ENCODE measurements around the gene ZNF592.
"Not testable (repeated sequence)": the region's sequence is repeated elsewhere in the genome, so short reads cannot be mapped to it uniquely, and the experiment has no call there.

ZNF592 gene

DNA sequence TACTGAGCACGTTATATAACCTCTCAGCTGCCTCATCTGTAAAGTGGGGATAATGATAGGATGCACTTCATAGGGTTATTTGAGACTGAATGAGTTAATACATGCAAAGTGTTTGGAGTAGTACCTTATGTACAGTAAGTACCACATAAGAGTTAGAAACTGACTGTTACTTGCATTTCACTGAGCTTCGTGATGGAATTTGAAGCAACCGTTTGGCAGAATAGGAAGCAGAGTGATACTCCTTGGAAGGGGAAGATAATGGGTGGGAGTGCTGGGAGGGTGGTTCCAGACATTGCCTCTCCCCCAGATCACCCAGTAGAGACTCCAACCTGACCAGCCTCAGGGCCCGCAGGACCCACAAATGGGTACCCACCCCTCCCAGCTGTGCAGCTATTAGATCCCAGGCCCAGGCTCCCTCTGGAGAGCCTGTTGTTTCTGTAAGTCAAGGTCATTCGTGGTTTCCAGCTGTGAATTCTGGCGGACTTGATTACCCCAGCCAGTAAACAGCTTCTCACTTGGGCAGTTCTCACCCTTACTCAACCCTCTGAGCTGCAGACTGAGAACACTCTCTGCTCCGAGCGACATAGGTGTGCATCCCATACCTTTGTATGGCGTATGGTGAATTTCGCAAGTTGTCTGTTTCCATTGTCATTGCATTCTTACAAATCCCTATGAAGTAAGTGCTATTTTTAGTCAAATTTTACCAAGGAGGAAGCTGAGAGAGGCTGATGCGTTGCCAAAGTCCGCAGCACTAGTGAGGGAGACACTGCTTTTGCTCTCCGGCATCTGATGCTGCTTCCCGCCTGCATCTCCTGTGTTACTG lies 79.9 kb downstream of the ZNF592 start:
- DNase-seq (ENCODE audit: low read depth), result no peak

DNA sequence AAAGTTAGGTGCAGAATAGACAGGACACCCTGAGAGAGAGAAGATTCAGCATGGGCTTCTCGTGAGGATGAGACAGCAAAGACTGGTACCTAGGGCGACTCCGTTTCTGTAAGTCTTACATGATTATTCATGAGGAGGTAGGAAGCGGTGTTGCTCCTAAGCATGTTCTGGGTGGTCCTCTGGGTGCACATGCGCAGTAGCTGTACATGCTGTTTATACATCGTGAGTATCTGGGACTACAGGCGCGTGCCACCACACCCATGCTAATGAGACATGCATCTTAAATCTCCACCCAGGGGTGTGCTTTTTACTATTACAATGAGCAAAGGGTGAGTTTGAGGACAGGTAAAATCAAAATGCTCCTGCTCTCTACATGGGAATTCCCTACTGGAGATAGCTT lies 81.0 kb downstream of the ZNF592 start:
- no peak for DNase-seq (ENCODE audit: low read depth)

DNA sequence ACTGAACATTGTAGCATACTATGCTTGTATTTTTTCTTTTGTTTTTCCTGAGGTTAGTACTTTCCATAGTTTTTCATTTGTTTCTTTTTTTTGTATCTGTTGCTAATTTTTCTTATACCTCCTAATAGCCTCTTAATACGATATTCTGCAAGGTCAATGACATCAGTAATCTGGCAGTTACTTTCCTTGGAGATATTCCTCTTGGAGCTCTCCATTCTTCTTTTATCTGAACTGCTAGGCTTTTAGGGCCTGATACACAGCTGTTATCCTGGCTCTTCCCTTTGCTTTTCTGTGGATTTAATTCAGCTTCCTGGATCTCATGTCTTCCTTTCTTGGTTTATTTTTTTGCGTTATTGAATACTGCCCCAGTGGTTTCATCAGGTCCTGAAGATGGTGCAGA lies 81.6 kb downstream of the ZNF592 start:
- DNase-seq (ENCODE audit: low read depth), result no peak

DNA sequence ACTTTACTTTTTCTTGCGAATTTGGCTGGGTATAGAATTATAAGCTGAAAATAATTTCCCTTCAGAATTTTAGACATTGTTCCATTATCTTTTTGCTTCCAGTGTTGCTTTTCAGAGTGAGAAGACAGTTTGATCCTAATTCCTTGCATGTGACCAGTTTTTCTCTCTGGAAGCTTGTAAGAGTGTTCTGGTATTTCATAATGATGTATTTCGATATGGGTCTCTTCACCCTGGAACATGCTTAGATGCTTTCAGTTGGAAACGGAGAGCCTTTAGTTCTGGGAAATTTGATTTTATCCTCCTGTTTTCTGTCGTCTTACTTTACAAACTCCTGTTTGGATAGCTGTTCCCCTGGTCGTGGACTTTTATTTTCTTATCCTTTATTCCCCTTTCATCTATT lies 82.6 kb downstream of the ZNF592 start:
- no peak for DNase-seq (ENCODE audit: low read depth)

DNA sequence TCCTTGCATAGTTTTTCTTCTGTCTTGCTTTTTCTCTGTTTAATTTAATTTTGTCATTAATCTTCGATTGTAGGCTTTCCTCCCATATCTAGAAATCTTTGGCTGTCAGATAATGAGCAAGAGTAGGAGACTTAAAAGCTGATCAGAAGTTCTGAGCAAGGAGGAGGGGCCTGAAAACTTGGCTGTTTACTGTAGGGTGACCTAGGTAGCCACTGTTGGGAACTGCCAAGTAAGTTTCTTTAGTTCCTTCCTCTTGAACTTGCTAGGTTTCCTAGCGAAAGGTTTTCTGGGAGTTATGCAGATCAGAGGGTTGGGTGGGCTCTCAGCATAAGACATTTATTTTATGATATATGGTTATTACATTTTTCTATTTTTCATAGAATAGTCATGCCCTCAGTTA lies 83.2 kb downstream of the ZNF592 start:
- no peak for DNase-seq (ENCODE audit: low read depth)

DNA sequence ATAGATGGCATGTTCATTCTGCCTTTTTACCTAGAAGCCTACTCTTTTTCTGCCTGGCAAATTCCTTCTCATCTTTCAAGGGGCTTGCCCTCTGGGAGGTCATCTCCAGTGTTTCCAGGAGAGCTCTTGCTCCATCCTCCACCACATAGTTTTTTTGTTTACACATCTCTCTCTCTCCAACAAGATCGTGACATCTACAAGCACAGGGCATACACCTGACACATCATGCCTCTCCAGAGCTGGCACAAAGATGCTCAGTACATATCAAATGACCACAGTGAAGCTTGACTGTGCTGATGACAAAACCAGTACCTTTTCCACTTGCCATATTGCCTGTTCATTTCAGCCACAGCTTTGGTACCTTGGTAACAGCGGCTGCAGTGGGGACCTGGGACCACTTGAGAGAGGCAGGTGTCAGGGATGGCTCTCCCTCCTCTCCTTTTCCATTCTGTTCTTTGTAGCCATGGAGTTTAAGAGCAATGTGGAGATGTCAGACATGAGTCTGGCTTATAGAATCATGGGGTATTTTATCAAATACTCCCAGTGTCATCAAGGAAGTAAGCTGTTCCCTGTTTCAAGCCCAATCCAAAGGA lies 84.2 kb downstream of the ZNF592 start:
- no peak for DNase-seq (ENCODE audit: low read depth)

DNA sequence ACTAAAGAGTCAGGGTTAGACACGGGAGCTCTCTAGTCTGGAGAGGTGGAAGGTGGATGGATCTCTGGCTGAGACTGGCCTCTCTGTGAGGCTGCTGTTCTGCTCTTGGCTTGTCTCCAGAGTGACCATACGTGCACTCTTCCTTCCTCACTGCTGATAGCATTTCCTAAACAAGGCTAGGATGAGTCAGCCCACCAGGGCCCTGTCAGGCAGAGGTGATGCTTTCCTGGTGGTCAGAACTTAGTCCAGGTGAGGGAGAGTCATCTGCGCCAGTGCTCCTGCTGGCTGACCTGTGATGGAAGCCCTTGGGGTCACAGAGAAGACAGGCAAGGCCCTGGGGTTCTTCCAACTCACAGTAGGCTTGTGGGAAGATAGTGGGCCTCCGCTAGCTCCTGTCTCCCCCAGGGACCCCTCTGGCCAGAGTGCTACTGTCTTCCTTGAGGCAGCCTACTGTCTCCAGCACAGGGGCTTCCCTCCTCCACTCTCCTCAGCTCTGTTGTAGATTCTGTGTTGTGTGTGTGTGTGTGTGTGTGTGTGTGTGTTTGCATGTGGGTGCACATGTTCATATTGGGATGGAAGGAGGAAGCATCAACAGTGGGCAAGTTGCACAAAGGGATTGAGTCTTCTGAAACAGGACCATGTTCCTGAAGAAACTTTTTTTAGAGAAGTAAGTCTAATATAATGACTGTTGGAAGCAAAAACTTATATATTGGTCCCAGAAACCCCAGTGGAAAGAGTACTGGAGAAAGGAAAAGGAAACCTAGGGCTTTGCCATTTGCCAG lies 85.2 kb downstream of the ZNF592 start:
- DNase-seq (ENCODE audit: low read depth), result no peak

DNA sequence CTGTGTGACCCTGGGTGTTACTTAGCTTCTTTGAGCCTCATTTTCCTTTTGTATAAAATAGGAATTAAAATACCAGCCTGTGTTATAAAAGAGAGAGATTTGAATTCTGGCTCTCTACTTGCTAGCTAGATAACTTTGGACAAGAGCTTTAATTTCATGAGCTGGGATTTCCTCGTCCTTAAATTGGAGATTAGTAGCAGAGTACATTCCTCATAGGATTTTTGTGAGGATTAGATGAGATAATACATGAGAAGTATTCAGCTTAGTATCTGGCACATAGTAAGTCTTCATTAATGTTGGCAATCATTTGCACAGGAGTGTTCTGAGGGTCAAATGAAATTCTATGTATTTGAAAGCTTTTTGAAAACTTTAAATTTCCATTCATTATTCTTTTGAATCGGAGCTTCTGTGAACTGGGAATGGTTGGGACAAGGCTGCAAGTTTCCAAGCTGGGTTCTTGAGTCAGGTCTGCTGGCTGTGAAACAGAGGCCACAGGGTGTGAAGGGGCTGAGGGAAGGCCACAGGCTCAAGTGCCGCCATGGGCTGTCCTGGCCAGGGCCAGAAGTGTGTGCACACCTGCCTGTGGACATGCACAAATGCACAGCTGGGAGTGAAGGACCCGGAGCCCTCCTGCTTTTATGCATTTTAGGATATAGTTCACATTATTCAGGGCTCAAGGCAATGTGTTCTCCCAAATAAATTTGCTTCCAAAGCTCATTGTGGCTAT lies 86.0 kb downstream of the ZNF592 start:
- DNase-seq (ENCODE audit: low read depth), result no peak

DNA sequence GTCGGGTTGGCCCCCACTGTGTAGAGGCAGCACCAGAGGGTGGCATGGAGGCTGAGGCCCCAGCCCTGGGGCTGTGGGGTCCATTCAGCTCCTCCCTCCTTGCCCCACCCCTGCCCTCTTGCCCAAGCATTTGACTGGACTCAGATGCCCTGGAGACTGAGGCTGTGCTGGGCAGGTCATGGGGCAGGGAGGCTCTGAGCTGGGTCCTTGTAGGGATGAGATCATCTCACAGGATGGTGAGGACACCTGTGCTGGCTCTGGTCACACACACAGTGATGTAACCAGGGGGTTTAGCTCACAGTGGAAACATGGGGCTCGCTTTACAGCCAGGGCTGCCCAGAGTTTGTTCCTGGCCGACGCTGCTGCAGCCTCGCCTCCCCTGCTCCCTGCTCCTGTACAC lies 86.6 kb downstream of the ZNF592 start:
- no peak for DNase-seq (ENCODE audit: low read depth)

DNA sequence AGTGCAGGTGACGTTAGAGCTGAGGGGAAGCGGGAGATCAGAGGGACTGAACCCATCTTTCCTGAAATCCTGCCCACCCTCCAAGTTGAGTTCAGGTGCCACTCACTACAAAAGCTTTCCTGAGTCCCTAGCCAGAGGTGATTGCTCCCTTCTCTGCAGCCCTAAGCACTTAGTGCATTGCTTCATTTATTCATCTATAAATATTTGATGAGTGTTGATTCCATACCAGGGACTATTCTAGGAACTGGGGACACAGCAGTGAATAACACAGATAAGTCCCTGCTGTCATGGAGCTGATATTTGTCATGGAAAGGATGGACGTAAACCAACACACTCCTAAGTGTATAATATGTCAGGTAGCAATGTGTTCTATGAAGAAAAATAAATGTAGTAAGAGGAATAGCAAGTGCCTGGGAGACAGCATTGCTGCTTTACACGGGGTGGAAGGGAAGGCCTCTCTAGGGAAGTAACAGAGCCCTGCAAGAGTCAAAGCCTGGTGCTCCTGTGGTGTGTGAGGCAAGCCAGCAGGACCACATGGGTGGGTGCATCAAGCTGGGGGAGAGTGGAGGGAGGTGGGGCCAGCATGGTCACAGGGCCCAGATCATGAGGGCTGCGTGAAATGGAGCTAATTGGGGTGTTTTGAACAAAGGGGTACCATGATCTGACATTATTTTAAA lies 87.4 kb downstream of the ZNF592 start:
- no peak for DNase-seq (ENCODE audit: low read depth)

DNA sequence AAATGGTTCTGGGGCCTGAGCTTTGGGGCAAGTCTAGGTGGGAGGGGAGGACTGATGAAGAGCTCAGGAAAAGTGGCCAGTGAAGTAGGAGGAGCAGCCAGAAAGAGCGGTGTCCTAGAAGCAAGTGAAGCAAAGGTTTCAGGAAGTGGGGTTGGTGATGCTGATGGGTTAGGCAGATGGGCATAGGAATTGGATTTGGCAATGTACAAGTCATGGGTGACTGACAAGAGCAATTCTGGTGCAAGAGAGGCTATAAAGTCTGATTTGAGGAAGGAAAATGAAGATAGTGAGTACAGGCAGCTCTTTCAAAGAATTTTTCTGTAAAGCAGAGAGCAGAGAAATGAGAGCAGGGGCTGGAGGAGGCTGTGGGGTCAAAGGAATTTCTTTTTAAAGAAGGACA lies 88.5 kb downstream of the ZNF592 start:
- no peak for DNase-seq (ENCODE audit: low read depth)

DNA sequence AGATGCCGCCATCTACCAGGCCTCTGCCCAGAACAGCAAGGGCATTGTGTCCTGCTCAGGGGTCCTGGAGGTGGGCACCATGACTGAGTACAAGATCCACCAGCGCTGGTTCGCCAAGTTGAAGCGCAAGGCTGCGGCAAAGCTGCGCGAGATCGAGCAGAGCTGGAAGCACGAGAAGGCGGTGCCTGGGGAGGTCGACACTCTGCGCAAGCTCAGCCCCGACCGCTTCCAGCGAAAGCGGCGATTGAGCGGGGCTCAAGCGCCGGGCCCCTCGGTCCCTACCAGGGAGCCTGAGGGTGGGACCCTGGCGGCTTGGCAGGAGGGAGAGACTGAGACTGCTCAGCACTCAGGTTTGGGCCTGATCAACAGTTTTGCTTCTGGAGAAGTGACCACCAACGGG lies 91.3 kb downstream of the ZNF592 start:
- no peak for DNase-seq (ENCODE audit: low read depth)

DNA sequence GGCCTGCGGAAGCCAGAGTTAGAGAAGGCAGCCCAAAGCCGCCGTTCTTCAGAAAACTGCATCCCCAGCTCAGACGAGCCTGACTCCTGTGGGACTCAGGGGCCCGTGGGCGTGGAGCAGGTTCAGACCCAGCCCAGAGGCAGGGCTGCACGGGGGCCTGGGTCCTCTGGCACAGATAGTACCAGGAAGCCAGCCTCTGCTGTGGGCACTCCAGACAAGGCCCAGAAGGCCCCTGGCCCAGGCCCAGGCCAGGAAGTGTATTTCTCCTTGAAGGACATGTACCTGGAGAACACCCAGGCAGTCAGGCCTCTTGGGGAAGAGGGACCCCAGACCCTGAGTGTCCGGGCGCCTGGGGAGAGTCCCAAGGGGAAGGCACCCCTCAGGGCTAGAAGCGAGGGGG lies 91.9 kb downstream of the ZNF592 start:
- DNase-seq (ENCODE audit: low read depth), result no peak

DNA sequence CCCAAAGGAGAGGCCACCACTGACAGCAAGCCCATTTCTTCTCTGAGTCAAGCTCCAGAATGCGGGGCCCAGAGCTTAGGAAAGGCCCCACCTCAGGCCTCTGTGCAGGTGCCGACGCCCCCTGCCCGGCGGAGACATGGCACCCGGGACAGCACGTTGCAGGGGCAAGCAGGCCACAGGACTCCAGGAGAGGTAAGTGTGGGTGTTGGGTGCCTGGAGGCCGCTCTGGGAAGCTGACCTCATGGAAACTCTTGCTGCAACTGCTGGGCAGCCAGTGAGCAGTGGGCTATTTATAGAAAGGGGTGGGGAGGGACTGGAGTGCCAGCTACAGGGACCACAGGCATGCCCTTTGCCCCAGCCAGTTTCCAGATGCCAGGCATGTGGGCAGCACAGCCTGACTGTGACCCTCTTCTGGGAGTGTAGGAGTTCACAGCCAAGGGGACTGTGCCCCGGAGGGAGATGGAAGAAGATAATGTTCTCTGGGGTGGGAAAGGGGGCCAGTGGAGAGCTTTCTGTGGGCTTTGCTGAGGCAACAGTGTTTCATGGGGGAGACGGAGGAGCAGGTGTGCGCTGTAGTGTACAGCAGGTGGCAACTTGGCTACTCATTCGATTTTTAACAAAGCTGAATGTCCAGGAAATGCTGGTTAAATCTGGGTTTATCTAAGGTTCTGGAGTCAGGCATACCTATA lies 92.5 kb downstream of the ZNF592 start:
- DNase-seq (ENCODE audit: low read depth), result no peak

DNA sequence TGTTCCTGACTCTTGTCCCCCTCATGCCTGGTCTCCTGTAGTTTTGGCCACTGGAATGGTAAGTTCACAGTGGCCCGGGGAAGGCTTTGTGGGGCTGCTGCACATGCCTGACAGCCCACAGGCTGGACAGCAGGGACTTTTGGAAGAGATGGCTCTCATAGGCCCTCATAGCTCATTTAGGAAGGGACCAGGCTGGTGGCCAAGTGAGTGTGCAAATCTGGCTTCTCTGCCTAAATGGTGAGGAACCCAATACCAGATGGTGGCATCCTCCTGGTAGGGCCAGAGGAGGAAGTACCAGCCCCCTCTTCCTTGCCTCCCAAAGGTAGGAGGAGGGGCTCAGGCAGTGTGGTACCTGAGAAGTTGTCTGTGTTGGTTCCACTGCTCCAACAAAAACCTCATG lies 94.4 kb downstream of the ZNF592 start:
- DNase-seq (ENCODE audit: low read depth), result no peak

DNA sequence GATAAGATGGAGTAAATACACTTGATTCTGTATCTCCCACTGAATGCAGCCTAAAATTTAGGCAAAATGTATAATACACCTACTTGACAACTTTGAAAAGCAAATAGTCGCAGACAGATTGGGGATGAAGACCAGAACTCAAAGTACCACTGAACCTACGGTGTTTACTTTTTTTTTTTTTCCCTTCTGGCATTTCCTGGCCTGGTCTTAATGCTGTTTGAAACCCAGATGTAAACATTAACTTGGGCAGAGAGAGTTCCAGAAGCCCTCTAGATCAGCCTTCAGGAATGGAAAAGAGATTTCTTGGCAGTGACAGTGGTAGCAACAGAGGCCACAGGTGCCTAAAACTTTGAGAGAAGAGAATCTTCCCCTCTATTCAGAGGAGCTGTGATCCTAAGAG lies 96.6 kb downstream of the ZNF592 start:
- no peak for DNase-seq (ENCODE audit: low read depth)

DNA sequence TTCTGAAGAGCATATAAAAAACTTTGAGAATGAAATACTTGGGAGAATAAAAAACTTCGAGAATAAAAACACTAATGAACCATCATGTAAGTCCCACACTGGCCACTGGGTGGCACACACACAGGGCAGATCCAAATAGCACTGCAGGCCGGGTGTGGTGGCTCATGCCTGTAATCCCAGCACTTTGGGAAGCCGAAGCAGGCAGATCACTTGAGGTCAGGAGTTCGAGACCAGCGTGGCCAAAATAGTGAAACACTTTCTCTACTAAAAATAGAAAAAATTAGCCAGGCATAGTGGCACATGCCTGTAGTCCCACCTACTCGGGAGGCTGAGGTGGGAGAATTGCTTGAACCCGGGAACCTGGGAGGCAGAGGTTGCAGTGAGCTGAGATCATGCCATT lies 97.2 kb downstream of the ZNF592 start:
- DNase-seq (ENCODE audit: low read depth), result not testable (repeated sequence)

DNA sequence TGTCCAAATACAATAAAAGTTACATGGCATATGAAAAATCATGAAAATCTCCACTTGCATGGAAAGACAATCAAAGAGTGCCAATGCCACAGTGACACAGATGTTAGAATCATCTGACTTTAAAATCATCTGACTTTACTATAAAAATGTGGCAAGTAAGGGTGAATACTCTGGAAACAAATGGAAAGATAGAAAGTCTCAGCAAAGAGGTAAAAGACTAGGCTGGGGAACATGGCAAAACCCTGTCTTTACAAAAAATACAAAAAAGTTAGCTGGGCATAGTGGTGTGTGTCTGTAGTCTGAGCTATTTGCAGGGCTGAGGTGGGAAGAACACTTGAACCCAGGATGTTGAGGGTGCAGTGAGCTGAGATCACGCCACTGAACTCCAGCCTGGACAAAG lies 97.9 kb downstream of the ZNF592 start:
- no peak for DNase-seq (ENCODE audit: low read depth)

DNA sequence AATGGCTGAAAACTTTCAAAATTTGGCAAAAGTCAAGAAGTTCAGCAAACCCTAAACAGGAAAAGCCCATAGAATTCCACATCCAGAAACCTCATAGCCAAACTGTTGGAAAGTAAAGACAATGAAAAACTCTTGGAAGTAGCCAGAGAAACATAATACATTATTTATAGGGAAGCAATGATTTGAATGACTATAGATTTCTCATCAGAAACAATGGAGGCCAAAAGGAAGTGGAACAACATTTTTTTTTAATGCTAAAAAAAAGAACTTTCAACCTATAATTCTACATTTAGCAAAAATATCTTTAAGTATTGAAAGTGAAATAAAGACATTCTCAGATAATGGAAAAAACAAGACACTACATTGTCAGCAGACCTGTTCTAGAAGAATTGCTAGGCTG lies 99.0 kb downstream of the ZNF592 start:
- DNase-seq (ENCODE audit: low read depth), result no peak

DNA sequence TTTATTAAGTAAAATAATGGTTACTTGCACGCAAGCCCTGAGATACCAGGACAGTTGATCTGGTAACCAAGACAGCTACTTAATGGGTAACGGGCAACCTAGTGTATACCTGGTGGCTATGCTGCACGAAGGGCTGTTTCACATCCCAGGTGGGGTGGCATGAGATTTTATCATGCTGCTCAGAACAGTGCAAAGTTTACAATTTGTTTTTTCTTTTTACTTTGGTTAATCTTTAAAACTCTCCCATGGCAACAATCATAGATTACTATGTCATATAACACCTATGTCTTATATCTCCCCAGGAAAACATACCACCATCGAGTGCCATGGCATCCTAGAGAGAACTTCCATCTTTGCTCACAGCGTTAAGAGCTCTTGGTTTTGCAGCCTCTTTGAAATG lies 103.8 kb downstream of the ZNF592 start:
- no peak for DNase-seq (ENCODE audit: low read depth)

DNA sequence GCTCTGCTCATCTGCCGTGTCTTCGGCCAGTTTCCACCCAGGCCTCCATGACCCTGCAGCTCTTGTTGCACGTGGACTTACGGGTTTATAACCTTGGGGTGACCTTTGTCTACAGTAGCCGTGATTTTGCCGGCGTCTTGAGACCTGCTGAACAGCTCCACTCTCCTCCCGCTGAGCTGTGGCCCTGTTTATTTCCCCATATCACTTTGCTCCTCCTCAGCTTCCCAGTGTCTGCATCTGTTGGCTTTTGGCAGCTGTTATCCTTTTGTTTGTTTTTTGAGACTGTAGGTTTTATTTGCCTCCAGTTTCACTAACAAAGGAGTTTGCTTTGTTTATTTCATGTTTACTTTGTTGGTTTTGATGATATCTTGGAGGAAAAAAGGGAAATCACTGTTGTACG lies 106.7 kb downstream of the ZNF592 start:
- no peak for DNase-seq (ENCODE audit: low read depth)

Data from stimulated activated CD8-positive, alpha-beta memory T cell treated with anti-CD3 and anti-CD28 coated beads, Interleukin-12 subunit alpha, Interleukin-12 subunit beta, amount 100 ng/mL, for 4 hours (primary cell).